HepG2 (cell line): Measurements from ENCODE around the gene EFCAB8. TPM values are rescaled to one million over a fixed set of nuclear protein-coding genes. Genes with fewer than 3 reads are reported as not detected.

Experiments
- ATAD3A ChIP-seq: sonication (generic); formaldehyde crosslinking; IDR thresholded peaks from 2 replicates; pipeline ENCODE4 v1.4.0; 2020; ENCODE audit warnings: missing genetic modification reagents
- ATF5 ChIP-seq: sonication (generic); formaldehyde crosslinking; IDR thresholded peaks from 2 replicates; pipeline ENCODE4 v1.4.0; 2020; ENCODE audit warnings: mild to moderate bottlenecking, low read depth, missing genetic modification reagents
- BCL6 ChIP-seq: IDR thresholded peaks from 2 replicates; pipeline ENCODE4 v1.6.1; 2016; ENCODE audit warnings: missing genetic modification reagents, missing compliant biosample characterization
- NRL ChIP-seq: sonication (generic); formaldehyde crosslinking; IDR thresholded peaks from 2 replicates; pipeline ENCODE4 v1.5.0; 2020; ENCODE audit warnings: missing genetic modification reagents, mild to moderate bottlenecking, moderate library complexity, borderline replicate concordance
- PRPF4 ChIP-seq: fragments of 200-400 bp; formaldehyde crosslinking; IDR thresholded peaks from 2 replicates; pipeline ENCODE4 v1.6.1; 2016; ENCODE audit warnings: low read length, low read depth; ENCODE audit not compliant: poor library complexity, severe bottlenecking
- RBFOX2 ChIP-seq: fragments of 200-400 bp; formaldehyde crosslinking; IDR thresholded peaks from 2 replicates; pipeline ENCODE4 v1.6.1; 2017; ENCODE audit warnings: low read depth, mild to moderate bottlenecking, low read length
- SKI ChIP-seq: fragments of 450-650 bp; IDR thresholded peaks from one replicate; pipeline ENCODE4 v1.6.1; 2018; ENCODE audit warnings: mild to moderate bottlenecking; ENCODE audit not compliant: partially characterized antibody
- SP5 ChIP-seq: IDR thresholded peaks from 2 replicates; pipeline ENCODE4 v1.6.1; 2016; ENCODE audit warnings: low read depth, borderline replicate concordance
- ZFP91 ChIP-seq: sonication (generic); formaldehyde crosslinking; IDR thresholded peaks from 2 replicates; pipeline ENCODE4 v1.9.0; 2022; ENCODE audit warnings: missing genetic modification reagents, mild to moderate bottlenecking, borderline replicate concordance
- ZMYM3 ChIP-seq: sonication (generic); formaldehyde crosslinking; IDR thresholded peaks from 2 replicates; pipeline ENCODE4 v1.5.1; 2020; ENCODE audit warnings: mild to moderate bottlenecking, missing genetic modification reagents
- ZNF33B ChIP-seq: sonication (generic); formaldehyde crosslinking; IDR thresholded peaks from 2 replicates; pipeline ENCODE4 v1.5.1; 2020; ENCODE audit warnings: mild to moderate bottlenecking, missing genetic modification reagents
- ZNF468 ChIP-seq: sonication (generic); formaldehyde crosslinking; IDR thresholded peaks from 2 replicates; pipeline ENCODE4 v1.8.0; 2022; ENCODE audit warnings: mild to moderate bottlenecking, moderate library complexity, missing genetic modification reagents
- ZNF543 ChIP-seq: sonication (generic); formaldehyde crosslinking; IDR thresholded peaks from 2 replicates; pipeline ENCODE4 v1.4.0; 2020; ENCODE audit warnings: mild to moderate bottlenecking, missing genetic modification reagents
- ZNF572 ChIP-seq: sonication (generic); formaldehyde crosslinking; IDR thresholded peaks from 2 replicates; pipeline ENCODE4 v1.5.1; 2020; ENCODE audit warnings: mild to moderate bottlenecking, missing genetic modification reagents
- ZNF616 ChIP-seq: sonication (generic); formaldehyde crosslinking; IDR thresholded peaks from 2 replicates; pipeline ENCODE4 v1.5.0; 2020; ENCODE audit warnings: low read depth, mild to moderate bottlenecking, missing genetic modification reagents
- ZNF629 ChIP-seq: sonication (generic); formaldehyde crosslinking; conservative IDR thresholded peaks from 2 replicates; pipeline ENCODE4 v1.5.0; 2020; ENCODE audit warnings: missing genetic modification reagents
- ZSCAN25 ChIP-seq: sonication (generic); formaldehyde crosslinking; IDR thresholded peaks from 2 replicates; pipeline ENCODE4 v1.8.0; 2022; ENCODE audit warnings: mild to moderate bottlenecking, missing genetic modification reagents
- ZSCAN5A ChIP-seq: sonication (generic); formaldehyde crosslinking; IDR thresholded peaks from 2 replicates; pipeline ENCODE4 v1.8.0; 2022; ENCODE audit warnings: mild to moderate bottlenecking, missing genetic modification reagents, borderline replicate concordance
- polyA plus RNA-seq, 8 experiments: library from polyadenylated mRNA; depleted of rRNA in 3 of 8; stranded (reverse) in 7 of 8; unstranded in 1 of 8; fragments of >200 nt; fragmentation: Illumina TruSeq in 4 of 8; extraction: Trizol in 4 of 8; gene quantifications; 2 replicates each; pipeline versions ENCODE4 v1.2.1 to v1.2.3, GENCODE V29; 2011 to 2016; ENCODE audit warnings: low read depth in 4 of 8, missing spikeins in 1 of 8, mixed read lengths in 1 of 8; ENCODE audit not compliant: insufficient read depth in 1 of 8
- total RNA-seq, 5 experiments: library from RNA; depleted of rRNA; stranded (reverse); fragments of >200 nt; fragmentation: Illumina TruSeq; extraction: Trizol; gene quantifications; 2 replicates each; pipeline ENCODE4 v1.2.3, GENCODE V29; 2016; ENCODE audit warnings: low read depth in 1 of 5
- TF ChIP-seq, protein P1 (sequence below): sonication (generic); formaldehyde crosslinking; IDR thresholded peaks from 2 replicates; pipeline ENCODE4 v1.5.1; 2020; ENCODE audit warnings: mild to moderate bottlenecking, missing genetic modification reagents, moderate library complexity
- TF ChIP-seq, protein P2 (sequence below): sonication (generic); formaldehyde crosslinking; IDR thresholded peaks from 2 replicates; pipeline ENCODE4 v1.9.0; 2021; ENCODE audit warnings: missing genetic modification reagents, borderline replicate concordance

Gene EFCAB8
- total and polyA plus RNA-seq, 2 of the 13 experiments (the other 11 are each of a cell fraction or from before 2014, with no cell fraction given), result 0.15 to 0.22 TPM

DNA sequence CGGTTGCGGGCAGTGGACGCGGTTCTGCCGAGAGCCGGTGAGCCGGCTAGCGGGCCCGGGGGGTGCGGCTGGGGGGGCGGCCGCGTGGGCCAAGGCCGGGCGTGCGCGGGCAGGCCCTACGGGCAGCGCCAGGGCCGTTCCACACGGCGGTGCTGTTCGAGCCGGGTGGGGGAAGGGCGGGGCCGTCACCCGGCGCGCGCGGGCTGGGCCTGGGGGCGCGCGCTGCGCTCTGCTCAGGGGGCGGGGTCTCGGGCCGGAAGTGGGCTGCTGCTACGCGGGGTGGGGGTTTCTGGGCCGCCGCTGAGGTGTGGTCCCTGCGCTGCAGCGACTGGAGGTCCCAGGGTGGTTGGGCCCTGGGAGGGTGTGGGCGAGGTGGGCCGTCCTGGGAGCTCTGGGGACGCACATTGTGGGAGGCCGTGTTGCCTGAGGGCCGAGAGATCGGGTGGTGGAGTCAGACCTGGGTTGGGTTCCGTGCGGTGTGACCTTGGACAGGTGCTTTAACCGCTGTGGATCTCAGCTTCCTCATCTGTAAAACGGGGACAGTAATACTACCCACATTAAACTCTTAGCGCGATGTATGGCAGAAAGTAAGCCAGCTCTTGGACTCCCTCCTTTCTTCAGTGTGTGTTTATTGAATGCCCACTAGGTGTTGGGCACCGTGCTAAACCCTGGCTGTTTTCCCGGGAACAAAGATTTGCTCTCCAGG, 38.6 kb upstream of the EFCAB8 start (continued):
- TF ChIP-seq ZMYM3 (CRISPR knock-in tag) (peak; percentile 98), ZNF543 (CRISPR knock-in tag) (peak; percentile 67), ZSCAN25 (CRISPR knock-in tag) (peak; percentile 77; the same call in 1 of the 2 replicates), SKI (no peak), SP5 (CRISPR knock-in tag) (peak; percentile 81), ZNF616 (CRISPR knock-in tag) (peak; percentile 92), NRL (peak; percentile 95), ATAD3A (no peak), BCL6 (CRISPR knock-in tag) (peak; percentile 58; the same call in 1 of the 2 replicates), ATF5 (CRISPR knock-in tag) (peak; percentile 37; the same call in 1 of the 2 replicates), ZNF468 (CRISPR knock-in tag) (no peak; the same call in 1 of the 2 replicates), RBFOX2 (peak; percentile 95), PRPF4 (peak; percentile 58), ZNF629 (CRISPR knock-in tag) (peak; percentile 99), ZSCAN5A (CRISPR knock-in tag) (peak; percentile 78; the same call in 1 of the 2 replicates), ZNF33B (CRISPR knock-in tag) (peak; percentile 95; the same call in 1 of the 2 replicates), ZNF572 (CRISPR knock-in tag) (no peak), ZFP91 (CRISPR knock-in tag) (peak; percentile 31; the same call in 1 of the 2 replicates)
- TF ChIP-seq, protein P1, sequence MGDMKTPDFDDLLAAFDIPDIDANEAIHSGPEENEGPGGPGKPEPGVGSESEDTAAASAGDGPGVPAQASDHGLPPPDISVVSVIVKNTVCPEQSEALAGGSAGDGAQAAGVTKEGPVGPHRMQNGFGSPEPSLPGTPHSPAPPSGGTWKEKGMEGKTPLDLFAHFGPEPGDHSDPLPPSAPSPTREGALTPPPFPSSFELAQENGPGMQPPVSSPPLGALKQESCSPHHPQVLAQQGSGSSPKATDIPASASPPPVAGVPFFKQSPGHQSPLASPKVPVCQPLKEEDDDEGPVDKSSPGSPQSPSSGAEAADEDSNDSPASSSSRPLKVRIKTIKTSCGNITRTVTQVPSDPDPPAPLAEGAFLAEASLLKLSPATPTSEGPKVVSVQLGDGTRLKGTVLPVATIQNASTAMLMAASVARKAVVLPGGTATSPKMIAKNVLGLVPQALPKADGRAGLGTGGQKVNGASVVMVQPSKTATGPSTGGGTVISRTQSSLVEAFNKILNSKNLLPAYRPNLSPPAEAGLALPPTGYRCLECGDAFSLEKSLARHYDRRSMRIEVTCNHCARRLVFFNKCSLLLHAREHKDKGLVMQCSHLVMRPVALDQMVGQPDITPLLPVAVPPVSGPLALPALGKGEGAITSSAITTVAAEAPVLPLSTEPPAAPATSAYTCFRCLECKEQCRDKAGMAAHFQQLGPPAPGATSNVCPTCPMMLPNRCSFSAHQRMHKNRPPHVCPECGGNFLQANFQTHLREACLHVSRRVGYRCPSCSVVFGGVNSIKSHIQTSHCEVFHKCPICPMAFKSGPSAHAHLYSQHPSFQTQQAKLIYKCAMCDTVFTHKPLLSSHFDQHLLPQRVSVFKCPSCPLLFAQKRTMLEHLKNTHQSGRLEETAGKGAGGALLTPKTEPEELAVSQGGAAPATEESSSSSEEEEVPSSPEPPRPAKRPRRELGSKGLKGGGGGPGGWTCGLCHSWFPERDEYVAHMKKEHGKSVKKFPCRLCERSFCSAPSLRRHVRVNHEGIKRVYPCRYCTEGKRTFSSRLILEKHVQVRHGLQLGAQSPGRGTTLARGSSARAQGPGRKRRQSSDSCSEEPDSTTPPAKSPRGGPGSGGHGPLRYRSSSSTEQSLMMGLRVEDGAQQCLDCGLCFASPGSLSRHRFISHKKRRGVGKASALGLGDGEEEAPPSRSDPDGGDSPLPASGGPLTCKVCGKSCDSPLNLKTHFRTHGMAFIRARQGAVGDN, result peak; percentile 88
- TF ChIP-seq, protein P2, sequence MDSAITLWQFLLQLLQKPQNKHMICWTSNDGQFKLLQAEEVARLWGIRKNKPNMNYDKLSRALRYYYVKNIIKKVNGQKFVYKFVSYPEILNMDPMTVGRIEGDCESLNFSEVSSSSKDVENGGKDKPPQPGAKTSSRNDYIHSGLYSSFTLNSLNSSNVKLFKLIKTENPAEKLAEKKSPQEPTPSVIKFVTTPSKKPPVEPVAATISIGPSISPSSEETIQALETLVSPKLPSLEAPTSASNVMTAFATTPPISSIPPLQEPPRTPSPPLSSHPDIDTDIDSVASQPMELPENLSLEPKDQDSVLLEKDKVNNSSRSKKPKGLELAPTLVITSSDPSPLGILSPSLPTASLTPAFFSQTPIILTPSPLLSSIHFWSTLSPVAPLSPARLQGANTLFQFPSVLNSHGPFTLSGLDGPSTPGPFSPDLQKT (CRISPR knock-in tag), result no peak
